ENCODE data around the gene ZC3H14.

DNA sequence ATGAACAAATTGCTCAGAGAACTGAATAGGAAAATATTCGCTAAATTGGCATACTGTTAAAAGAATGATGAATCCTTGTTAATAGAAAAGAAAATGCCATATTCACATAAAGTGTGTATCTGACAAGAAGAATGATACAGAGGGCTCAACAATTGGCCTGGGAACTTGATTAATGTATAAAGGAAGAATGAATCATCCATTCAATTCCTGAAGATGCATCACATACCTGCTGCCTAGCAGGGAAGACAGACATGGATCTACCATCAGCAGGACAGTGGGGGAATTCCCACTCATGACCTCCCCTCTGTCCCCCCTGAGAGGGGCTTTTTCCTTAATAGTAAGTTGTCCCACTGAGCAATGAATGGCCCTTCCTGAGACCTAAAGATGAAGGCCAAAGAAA is 21.5 kb upstream of the ZC3H14 start:
- TF ChIP-seq EZH2 (IDR thresholded peaks at IDR 0.05; ENCODE audit: insufficient read depth, low read length): no peak
- TF ChIP-seq, protein P1, sequence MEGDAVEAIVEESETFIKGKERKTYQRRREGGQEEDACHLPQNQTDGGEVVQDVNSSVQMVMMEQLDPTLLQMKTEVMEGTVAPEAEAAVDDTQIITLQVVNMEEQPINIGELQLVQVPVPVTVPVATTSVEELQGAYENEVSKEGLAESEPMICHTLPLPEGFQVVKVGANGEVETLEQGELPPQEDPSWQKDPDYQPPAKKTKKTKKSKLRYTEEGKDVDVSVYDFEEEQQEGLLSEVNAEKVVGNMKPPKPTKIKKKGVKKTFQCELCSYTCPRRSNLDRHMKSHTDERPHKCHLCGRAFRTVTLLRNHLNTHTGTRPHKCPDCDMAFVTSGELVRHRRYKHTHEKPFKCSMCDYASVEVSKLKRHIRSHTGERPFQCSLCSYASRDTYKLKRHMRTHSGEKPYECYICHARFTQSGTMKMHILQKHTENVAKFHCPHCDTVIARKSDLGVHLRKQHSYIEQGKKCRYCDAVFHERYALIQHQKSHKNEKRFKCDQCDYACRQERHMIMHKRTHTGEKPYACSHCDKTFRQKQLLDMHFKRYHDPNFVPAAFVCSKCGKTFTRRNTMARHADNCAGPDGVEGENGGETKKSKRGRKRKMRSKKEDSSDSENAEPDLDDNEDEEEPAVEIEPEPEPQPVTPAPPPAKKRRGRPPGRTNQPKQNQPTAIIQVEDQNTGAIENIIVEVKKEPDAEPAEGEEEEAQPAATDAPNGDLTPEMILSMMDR (IDR thresholded peaks at IDR 0.05; ENCODE audit: insufficient read depth, low read depth, low read length): no peak
